A673 (cell line): ENCODE measurements around the gene QKI. TPM values are rescaled to one million over a fixed set of nuclear protein-coding genes. Genes with fewer than 3 reads are reported as not detected.

Source experiments
- BruUV-seq: library from RNA; stranded (reverse); fragments of 400-500 nt; replicated peaks from 2 replicates; lab custom pipeline; 2021; lab: Mats Ljungman, UMichigan
- CTCF ChIA-PET: fragments of 300-600 bp; sonication (Branson Sonifier 250); formaldehyde crosslinking; loops from one replicate; lab custom pipeline; 2022; ENCODE audit warnings: antibody characterized with exemption; lab: Charles Lee
- POLR2A ChIA-PET: fragments of 300-600 bp; sonication (Branson Sonifier 250); formaldehyde crosslinking; loops from one replicate; lab custom pipeline; 2022; ENCODE audit warnings: antibody characterized with exemption; ENCODE audit not compliant: low non-redundant PET; lab: Charles Lee
- DNase-seq: peaks from one replicate; pipeline ENCODE4 v3.0.0-alpha.2; 2015; ENCODE audit warnings: low spot score
- H3K27ac ChIP-seq: fragments of 200-600 bp; sonication (generic); 2 replicates; pipeline ENCODE4 v1.5.1; 2016; ENCODE audit warnings: mixed run types, low read depth, mild to moderate bottlenecking, mixed read lengths, antibody characterized with exemption, low read length; ENCODE audit not compliant: poor library complexity, severe bottlenecking
- H3K27me3 ChIP-seq: fragments of 200-600 bp; sonication (generic); replicated peaks from 2 replicates; pipeline ENCODE4 v1.6.1; 2017; ENCODE audit warnings: mixed run types, low read depth, mild to moderate bottlenecking, mixed read lengths, antibody characterized with exemption, low read length; ENCODE audit not compliant: insufficient read depth, poor library complexity
- H3K36me3 ChIP-seq: fragments of 200-600 bp; sonication (generic); 2 replicates; pipeline ENCODE4 v1.6.1; 2016; ENCODE audit warnings: mixed run types, mild to moderate bottlenecking, mixed read lengths, antibody characterized with exemption, low read length; ENCODE audit not compliant: insufficient read depth, poor library complexity, severe bottlenecking
- H3K4me1 ChIP-seq: fragments of 200-600 bp; sonication (generic); 2 replicates; pipeline ENCODE4 v1.6.1; 2017; ENCODE audit warnings: mixed run types, mild to moderate bottlenecking, mixed read lengths, antibody characterized with exemption, low read length; ENCODE audit not compliant: insufficient read depth, poor library complexity, severe bottlenecking
- H3K4me3 ChIP-seq: fragments of 200-600 bp; sonication (generic); 2 replicates; pipeline ENCODE4 v1.5.1; 2016; ENCODE audit warnings: low read depth, mixed run types, mild to moderate bottlenecking, mixed read lengths, low read length; ENCODE audit not compliant: poor library complexity, severe bottlenecking
- H3K9me3 ChIP-seq: fragments of 200-600 bp; sonication (generic); 2 replicates; pipeline ENCODE4 v1.6.1; 2016; ENCODE audit warnings: mixed run types, low read depth, mild to moderate bottlenecking, mixed read lengths, antibody characterized with exemption, low read length; ENCODE audit not compliant: poor library complexity, severe bottlenecking
- CTCF ChIP-seq: fragments of 300-800, 200-600 bp; sonication (generic); conservative IDR thresholded peaks from 2 replicates; pipeline ENCODE4 v1.5.1; 2017; ENCODE audit warnings: low read depth, mild to moderate bottlenecking, antibody characterized with exemption, low read length, moderate library complexity, mixed read lengths
- EZH2 ChIP-seq: fragments of 200-600 bp; sonication (generic); IDR thresholded peaks from 2 replicates; pipeline ENCODE4 v1.6.1; 2017; ENCODE audit warnings: borderline replicate concordance, low read depth, mild to moderate bottlenecking, mixed read lengths, antibody characterized with exemption, low read length; ENCODE audit not compliant: poor library complexity, severe bottlenecking
- intact Hi-C: fragments of 100-400 bp; cut with micrococcal nuclease; formaldehyde crosslinking; loops from one replicate; pipeline ENCODE4 v1.10.0; 2022; ENCODE audit not compliant: unreplicated experiment
- total RNA-seq: library from RNA; stranded (reverse); gene quantifications from 2 replicates; pipeline ENCODE4 v1.2.3, GENCODE V29; 2021

The QKI gene
- total RNA-seq, 1 experiment from 2014 or later = 128 TPM

GRCh38 chr6:163400509-163400908, 14.0 kb upstream of the QKI start:
- no peaks in the 10 kb centered on the region for H3K9me3 ChIP-seq
- no peaks in the 10 kb centered on the region for H3K36me3 ChIP-seq
- ChIA-PET CTCF (no interaction called here), POLR2A (no interaction called here)
- no peak for DNase-seq
- H3K27me3 ChIP-seq = no peaks in the 10 kb centered on the region
- no TSS peak for BruUV-seq
- no peak overlapping the region for H3K27ac ChIP-seq
- intact Hi-C loops = no loop called here
- no peaks in the 10 kb centered on the region for H3K4me1 ChIP-seq
- H3K4me3 ChIP-seq = no peak overlapping the region
- no peak for TF ChIP-seq CTCF
- TF ChIP-seq EZH2 = no peak

GRCh38 chr6:163401039-163401885, 13.3 kb upstream of the QKI start:
- no peak overlapping the region for H3K27ac ChIP-seq
- CTCF ChIA-PET = no interaction called here

GRCh38 chr6:163402616-163403015, 11.9 kb upstream of the QKI start:
- CTCF ChIA-PET = no interaction called here

More at GRCh38 chr6:163401039-163401885, 13.3 kb upstream of the QKI start:
- Histone ChIP-seq H3K27me3 (no peaks in the 10 kb centered on the region), H3K36me3 (no peaks in the 10 kb centered on the region), H3K4me1 (no peaks in the 10 kb centered on the region), H3K9me3 (no peaks in the 10 kb centered on the region), H3K4me3 (no peak overlapping the region)
- POLR2A ChIA-PET = no interaction called here
- DNase-seq = no peak
- no TSS peak for BruUV-seq
- TF ChIP-seq EZH2 (no peak), CTCF (no peak)
- intact Hi-C loops = no loop called here

More at GRCh38 chr6:163402616-163403015, 11.9 kb upstream of the QKI start:
- TF ChIP-seq EZH2 (no peak), CTCF (no peak)
- no peaks in the 10 kb centered on the region for H3K4me1 ChIP-seq
- no peaks in the 10 kb centered on the region for H3K27me3 ChIP-seq
- no peak overlapping the region for H3K27ac ChIP-seq
- POLR2A ChIA-PET = no interaction called here
- DNase-seq = no peak
- H3K9me3 ChIP-seq = no peaks in the 10 kb centered on the region
- H3K4me3 ChIP-seq = no peak overlapping the region
- BruUV-seq = no TSS peak
- intact Hi-C loops = no loop called here
- H3K36me3 ChIP-seq = no peaks in the 10 kb centered on the region
